ENCODE measurements around the gene ADCY3.
"Not testable (repeated sequence)": the region's sequence is repeated elsewhere in the genome, so short reads cannot be mapped to it uniquely, and the experiment has no call there.

ADCY3 gene

DNA sequence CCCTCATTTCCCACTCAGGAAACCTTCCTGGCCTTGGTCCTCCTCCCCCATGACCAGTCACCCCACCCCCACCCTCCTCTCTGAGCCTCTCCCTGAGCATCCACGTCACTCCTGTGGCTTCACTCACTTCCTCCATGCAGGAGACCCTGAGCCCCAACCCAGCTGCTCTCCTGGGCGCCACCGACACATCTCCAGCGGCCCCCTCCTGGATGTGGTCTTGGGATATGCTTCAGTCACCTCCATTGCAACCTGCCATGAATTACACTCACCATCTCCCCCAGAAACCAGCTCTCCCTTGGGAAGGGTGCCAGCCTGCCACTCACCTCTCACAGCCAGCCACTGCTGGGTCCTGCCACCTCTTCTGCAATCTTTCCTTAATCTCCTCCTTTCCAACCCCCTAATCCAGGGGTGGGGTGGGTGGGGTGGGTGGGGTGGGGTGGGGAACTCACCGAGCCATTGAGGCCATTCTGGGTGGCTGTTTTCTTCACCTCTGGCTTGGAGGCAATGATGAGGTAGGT lies 82.0 kb downstream of the ADCY3 start:
- peaks cover 28% of the 10 kb centered on the region for H3K36me3 ChIP-seq (ENCODE audit: control insufficient read depth, insufficient read depth, low read length)
- H3K27me3 ChIP-seq (ENCODE audit: control insufficient read depth, insufficient read depth, low read length) = no peaks in the 10 kb centered on the region
- peaks cover 2% of the 10 kb centered on the region; the same call in 1 of the 2 replicates for H3K9me3 ChIP-seq (ENCODE audit: control insufficient read depth, insufficient read depth, low read depth, low read length)
- no peak overlapping the region for H3K4me3 ChIP-seq (ENCODE audit: low read depth, low read length)
- H3K4me1 ChIP-seq (ENCODE audit: control insufficient read depth, insufficient read depth, low read length) = peaks cover 14% of the 10 kb centered on the region
- H3K27ac ChIP-seq (ENCODE audit: low read depth, low read length) = no peak overlapping the region
- H3K9ac ChIP-seq (ENCODE audit: low read length) = no peak overlapping the region

DNA sequence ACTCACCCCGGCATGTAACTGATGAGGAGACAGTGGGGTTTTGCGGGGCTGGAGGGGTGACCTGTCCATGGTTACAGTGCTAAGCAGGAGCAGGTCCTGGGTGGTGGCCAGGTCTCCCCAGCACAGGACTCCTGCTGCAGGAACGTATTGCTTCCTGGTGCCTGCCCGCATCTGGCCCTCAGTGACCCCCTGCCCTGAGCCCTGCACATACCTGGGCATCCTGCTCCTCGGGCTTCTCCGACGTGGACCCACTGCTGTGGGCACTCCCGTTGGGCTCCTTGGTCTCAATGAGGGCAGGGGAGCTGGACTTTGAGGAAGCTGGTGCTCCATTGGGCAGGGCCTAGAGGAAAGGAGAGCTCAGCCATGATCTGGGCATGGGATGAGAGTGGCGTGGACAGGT lies 83.3 kb downstream of the ADCY3 start:
- Histone ChIP-seq H3K36me3 (ENCODE audit: control insufficient read depth, insufficient read depth, low read length) (peaks cover 19% of the 10 kb centered on the region), H3K27me3 (ENCODE audit: control insufficient read depth, insufficient read depth, low read length) (no peaks in the 10 kb centered on the region), H3K4me1 (ENCODE audit: control insufficient read depth, insufficient read depth, low read length) (peaks cover 25% of the 10 kb centered on the region), H3K9me3 (ENCODE audit: control insufficient read depth, insufficient read depth, low read depth, low read length) (peaks cover 2% of the 10 kb centered on the region; the same call in 1 of the 2 replicates), H3K27ac (ENCODE audit: low read depth, low read length) (no peak overlapping the region), H3K9ac (ENCODE audit: low read length) (no peak overlapping the region), H3K4me3 (ENCODE audit: low read depth, low read length) (no peak overlapping the region)

DNA sequence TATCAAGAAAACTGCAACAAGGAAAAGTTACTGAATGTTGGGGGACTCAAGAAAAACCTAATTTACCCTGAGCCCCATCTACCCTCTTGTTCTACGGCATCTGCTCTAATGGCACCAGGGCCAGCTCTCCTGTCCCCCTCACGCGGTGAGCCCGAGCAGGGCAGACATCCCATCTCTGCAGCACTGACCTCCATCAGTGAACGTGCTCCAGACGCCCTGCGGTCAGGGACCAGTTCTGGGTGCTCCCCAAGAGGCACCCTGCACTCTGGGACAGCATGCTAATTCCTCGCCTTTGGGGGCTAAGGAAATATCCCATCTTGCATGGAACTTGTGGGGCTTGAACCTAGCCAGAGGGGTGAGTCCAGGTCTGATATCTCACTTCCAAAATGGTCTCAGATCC lies 83.8 kb downstream of the ADCY3 start:
- no peak overlapping the region for H3K27ac ChIP-seq (ENCODE audit: low read depth, low read length)
- H3K9ac ChIP-seq (ENCODE audit: low read length) = no peak overlapping the region
- no peaks in the 10 kb centered on the region for H3K27me3 ChIP-seq (ENCODE audit: control insufficient read depth, insufficient read depth, low read length)
- H3K4me1 ChIP-seq (ENCODE audit: control insufficient read depth, insufficient read depth, low read length) = peaks cover 25% of the 10 kb centered on the region
- H3K36me3 ChIP-seq (ENCODE audit: control insufficient read depth, insufficient read depth, low read length) = peaks cover 19% of the 10 kb centered on the region
- H3K4me3 ChIP-seq (ENCODE audit: low read depth, low read length) = no peak overlapping the region
- peaks cover 2% of the 10 kb centered on the region; the same call in 1 of the 2 replicates for H3K9me3 ChIP-seq (ENCODE audit: control insufficient read depth, insufficient read depth, low read depth, low read length)

GRCh38 chr2:24835411-24835810 lies 84.6 kb downstream of the ADCY3 start:
- not testable (repeated sequence) for H3K4me3 ChIP-seq (ENCODE audit: low read depth, low read length); H3K27me3 ChIP-seq (ENCODE audit: control insufficient read depth, insufficient read depth, low read length); H3K9ac ChIP-seq (ENCODE audit: low read length); H3K27ac ChIP-seq (ENCODE audit: low read depth, low read length); H3K9me3 ChIP-seq (ENCODE audit: control insufficient read depth, insufficient read depth, low read depth, low read length)
- Histone ChIP-seq H3K36me3 (ENCODE audit: control insufficient read depth, insufficient read depth, low read length) (peaks cover 25% of the 10 kb centered on the region), H3K4me1 (ENCODE audit: control insufficient read depth, insufficient read depth, low read length) (peaks cover 21% of the 10 kb centered on the region)

DNA sequence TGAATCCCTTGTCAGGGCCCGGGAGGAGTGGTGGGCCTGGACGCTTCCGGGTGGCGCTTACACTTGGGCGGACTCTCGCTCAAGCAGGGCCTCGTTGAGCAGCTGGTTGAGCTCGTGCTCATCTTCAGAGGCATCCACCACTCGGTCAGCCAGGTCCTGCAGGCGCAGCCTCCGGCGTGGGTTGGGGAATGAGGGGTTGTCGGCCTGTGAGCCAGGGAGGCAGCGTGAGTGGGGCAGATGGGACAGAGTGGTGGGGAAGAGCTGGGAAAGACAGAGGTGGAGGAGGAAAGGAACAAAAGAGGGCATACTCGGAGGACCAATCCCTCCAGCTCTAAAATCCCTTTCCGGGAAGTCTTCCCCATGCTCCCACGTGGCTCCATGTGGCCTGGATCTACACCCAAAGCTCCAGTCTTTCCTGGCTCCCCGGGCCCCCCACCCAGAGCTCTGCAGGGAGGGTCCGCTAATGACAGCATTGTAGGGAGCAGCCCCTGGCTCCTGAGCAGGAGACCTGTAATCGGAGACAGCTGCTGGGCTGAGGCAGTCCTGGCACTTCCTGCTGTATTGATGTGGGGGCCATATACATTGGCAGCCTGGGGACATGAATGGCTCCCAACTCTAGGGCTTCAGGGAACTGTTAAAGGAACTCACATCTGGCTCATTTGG lies 85.2 kb downstream of the ADCY3 start:
- Histone ChIP-seq H3K4me3 (ENCODE audit: low read depth, low read length) (no peak overlapping the region), H3K9me3 (ENCODE audit: control insufficient read depth, insufficient read depth, low read depth, low read length) (peaks cover 2% of the 10 kb centered on the region; the same call in 1 of the 2 replicates), H3K36me3 (ENCODE audit: control insufficient read depth, insufficient read depth, low read length) (peaks cover 25% of the 10 kb centered on the region), H3K27ac (ENCODE audit: low read depth, low read length) (no peak overlapping the region), H3K27me3 (ENCODE audit: control insufficient read depth, insufficient read depth, low read length) (no peaks in the 10 kb centered on the region), H3K9ac (ENCODE audit: low read length) (no peak overlapping the region), H3K4me1 (ENCODE audit: control insufficient read depth, insufficient read depth, low read length) (peaks cover 18% of the 10 kb centered on the region)

GRCh38 chr2:24833821-24834732 lies 86.0 kb downstream of the ADCY3 start:
- Histone ChIP-seq H3K4me1 (ENCODE audit: control insufficient read depth, insufficient read depth, low read length) (peaks cover 18% of the 10 kb centered on the region), H3K27ac (ENCODE audit: low read depth, low read length) (no peak overlapping the region), H3K9me3 (ENCODE audit: control insufficient read depth, insufficient read depth, low read depth, low read length) (peaks cover 2% of the 10 kb centered on the region; the same call in 1 of the 2 replicates), H3K4me3 (ENCODE audit: low read depth, low read length) (no peak overlapping the region), H3K36me3 (ENCODE audit: control insufficient read depth, insufficient read depth, low read length) (peaks cover 21% of the 10 kb centered on the region), H3K27me3 (ENCODE audit: control insufficient read depth, insufficient read depth, low read length) (no peaks in the 10 kb centered on the region), H3K9ac (ENCODE audit: low read length) (no peak overlapping the region)

DNA sequence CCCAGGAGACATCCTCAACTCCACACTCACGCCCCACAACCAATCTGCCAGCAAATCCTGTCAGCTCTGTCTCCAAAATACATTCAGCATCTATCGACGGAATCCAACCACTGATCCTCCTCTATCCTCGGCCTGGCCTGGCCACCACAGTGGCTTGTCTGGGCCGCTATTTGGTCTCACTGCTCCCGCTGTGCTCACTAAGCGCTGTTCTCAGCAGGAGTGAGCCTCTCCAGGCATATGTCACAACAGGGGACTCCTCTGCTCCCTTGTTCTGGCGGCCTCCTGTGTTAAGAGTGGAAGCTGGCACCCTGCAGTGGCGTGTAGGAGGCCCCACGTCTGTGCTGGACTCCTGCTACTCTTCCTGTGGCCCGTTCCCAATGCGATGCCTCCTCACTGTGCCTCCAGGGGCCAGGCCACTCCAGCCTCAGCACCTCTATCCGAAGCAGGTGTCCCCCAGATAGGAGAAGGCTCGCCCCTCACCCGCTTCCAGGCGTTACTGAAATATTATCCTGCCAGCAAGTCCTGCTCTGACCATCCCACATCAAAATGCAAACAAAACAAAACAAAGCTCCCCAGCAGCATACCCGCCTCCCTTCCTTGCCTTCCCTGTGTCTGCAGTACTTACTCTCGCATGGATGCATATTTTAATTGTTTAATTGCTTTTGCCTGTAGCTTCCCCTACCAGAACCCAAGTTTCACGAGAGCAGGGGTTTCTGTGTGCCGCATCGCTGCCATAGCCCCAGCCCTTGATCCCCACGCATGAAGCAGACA lies 86.9 kb downstream of the ADCY3 start:
- Histone ChIP-seq H3K27ac (ENCODE audit: low read depth, low read length) (no peak overlapping the region), H3K27me3 (ENCODE audit: control insufficient read depth, insufficient read depth, low read length) (no peaks in the 10 kb centered on the region), H3K9ac (ENCODE audit: low read length) (peak overlapping the region; percentile 27), H3K9me3 (ENCODE audit: control insufficient read depth, insufficient read depth, low read depth, low read length) (peaks cover 2% of the 10 kb centered on the region; the same call in 1 of the 2 replicates), H3K4me1 (ENCODE audit: control insufficient read depth, insufficient read depth, low read length) (peaks cover 18% of the 10 kb centered on the region), H3K36me3 (ENCODE audit: control insufficient read depth, insufficient read depth, low read length) (peaks cover 21% of the 10 kb centered on the region), H3K4me3 (ENCODE audit: low read depth, low read length) (no peak overlapping the region)

GRCh38 chr2:24832521-24832920 lies 87.5 kb downstream of the ADCY3 start:
- Histone ChIP-seq H3K36me3 (ENCODE audit: control insufficient read depth, insufficient read depth, low read length) (peaks cover 21% of the 10 kb centered on the region), H3K27me3 (ENCODE audit: control insufficient read depth, insufficient read depth, low read length) (no peaks in the 10 kb centered on the region), H3K9ac (ENCODE audit: low read length) (peak overlapping the region; percentile 27), H3K4me3 (ENCODE audit: low read depth, low read length) (no peak overlapping the region), H3K9me3 (ENCODE audit: control insufficient read depth, insufficient read depth, low read depth, low read length) (peaks cover 2% of the 10 kb centered on the region; the same call in 1 of the 2 replicates), H3K4me1 (ENCODE audit: control insufficient read depth, insufficient read depth, low read length) (peaks cover 20% of the 10 kb centered on the region), H3K27ac (ENCODE audit: low read depth, low read length) (no peak overlapping the region)

GRCh38 chr2:24832073-24832461 lies 88.0 kb downstream of the ADCY3 start:
- H3K4me1 ChIP-seq (ENCODE audit: control insufficient read depth, insufficient read depth, low read length) = peaks cover 25% of the 10 kb centered on the region
- no peak overlapping the region for H3K27ac ChIP-seq (ENCODE audit: low read depth, low read length)
- no peaks in the 10 kb centered on the region for H3K27me3 ChIP-seq (ENCODE audit: control insufficient read depth, insufficient read depth, low read length)
- H3K9ac ChIP-seq (ENCODE audit: low read length) = peak overlapping the region; percentile 27
- peaks cover 2% of the 10 kb centered on the region; the same call in 1 of the 2 replicates for H3K9me3 ChIP-seq (ENCODE audit: control insufficient read depth, insufficient read depth, low read depth, low read length)
- peaks cover 18% of the 10 kb centered on the region for H3K36me3 ChIP-seq (ENCODE audit: control insufficient read depth, insufficient read depth, low read length)
- no peak overlapping the region for H3K4me3 ChIP-seq (ENCODE audit: low read depth, low read length)

- Histone ChIP-seq H3K27me3 (ENCODE audit: control insufficient read depth, insufficient read depth, low read length) (no peaks in the 10 kb centered on the region), H3K27ac (ENCODE audit: low read depth, low read length) (no peak overlapping the region), H3K36me3 (ENCODE audit: control insufficient read depth, insufficient read depth, low read length) (peaks cover 14% of the 10 kb centered on the region), H3K9ac (ENCODE audit: low read length) (no peak overlapping the region), H3K9me3 (ENCODE audit: control insufficient read depth, insufficient read depth, low read depth, low read length) (peaks cover 2% of the 10 kb centered on the region; the same call in 1 of the 2 replicates), H3K4me1 (ENCODE audit: control insufficient read depth, insufficient read depth, low read length) (peaks cover 28% of the 10 kb centered on the region), H3K4me3 (ENCODE audit: low read depth, low read length) (no peak overlapping the region)
Observed at GRCh38 chr2:24831221-24832072, 88.6 kb downstream of the ADCY3 start.
